Measurements from ENCODE around the gene AP4E1.

GRCh38 chr15:50891159-50891558 is 17.3 kb upstream of the AP4E1 start:
- no peak for TF ChIP-seq CTCF (conservative IDR thresholded peaks at IDR 0.05; ENCODE audit: low read length)
- no peak for TF ChIP-seq EZH2phosphoT487 (IDR thresholded peaks at IDR 0.05; ENCODE audit: borderline replicate concordance, low read depth, low read length)

All from OCI-LY7 (cell line).